ENCODE data around the gene TOR1AIP2. TPM values are rescaled to one million over a fixed set of nuclear protein-coding genes. Genes with fewer than 3 reads are reported as not detected.

The TOR1AIP2 gene
- total and polyA plus RNA-seq, 2 of the 13 experiments (the other 11 are each of a cell fraction or from before 2014, with no cell fraction given): 35.2 to 65.8 TPM

DNA sequence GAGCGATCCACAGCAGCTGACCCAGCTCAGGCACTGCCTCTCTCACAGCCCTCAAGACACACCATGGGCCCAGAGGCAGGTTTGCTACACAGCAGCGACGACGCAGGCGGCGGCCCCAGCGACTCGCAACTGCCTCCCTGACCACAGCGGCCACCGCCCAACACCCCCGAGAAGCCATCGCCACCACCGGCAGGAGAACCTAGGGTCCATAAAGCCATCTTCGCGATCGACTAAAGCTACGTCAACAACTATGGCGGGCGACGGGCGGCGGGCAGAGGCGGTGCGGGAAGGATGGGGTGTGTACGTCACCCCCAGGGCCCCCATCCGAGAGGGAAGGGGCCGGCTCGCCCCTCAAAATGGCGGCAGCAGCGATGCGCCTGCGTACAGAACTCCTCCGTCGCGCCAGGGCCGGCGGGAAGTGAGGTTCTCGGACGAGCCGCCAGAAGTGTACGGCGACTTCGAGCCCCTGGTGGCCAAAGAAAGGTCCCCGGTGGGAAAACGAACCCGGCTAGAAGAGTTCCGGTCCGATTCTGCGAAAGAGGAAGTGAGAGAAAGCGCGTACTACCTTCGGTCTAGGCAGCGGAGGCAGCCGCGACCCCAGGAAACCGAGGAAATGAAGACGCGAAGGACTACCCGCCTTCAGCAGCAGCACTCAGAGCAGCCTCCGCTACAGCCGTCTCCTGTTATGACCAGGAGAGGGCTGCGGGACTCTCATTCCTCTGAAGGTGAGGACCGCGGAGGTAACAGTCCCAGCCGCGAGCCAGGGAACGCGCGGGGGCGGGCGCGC lies 4.8 kb upstream of the TOR1AIP2 start, which contains the start of gene TOR1AIP1 (continued):
- TF ChIP-seq, protein P1, sequence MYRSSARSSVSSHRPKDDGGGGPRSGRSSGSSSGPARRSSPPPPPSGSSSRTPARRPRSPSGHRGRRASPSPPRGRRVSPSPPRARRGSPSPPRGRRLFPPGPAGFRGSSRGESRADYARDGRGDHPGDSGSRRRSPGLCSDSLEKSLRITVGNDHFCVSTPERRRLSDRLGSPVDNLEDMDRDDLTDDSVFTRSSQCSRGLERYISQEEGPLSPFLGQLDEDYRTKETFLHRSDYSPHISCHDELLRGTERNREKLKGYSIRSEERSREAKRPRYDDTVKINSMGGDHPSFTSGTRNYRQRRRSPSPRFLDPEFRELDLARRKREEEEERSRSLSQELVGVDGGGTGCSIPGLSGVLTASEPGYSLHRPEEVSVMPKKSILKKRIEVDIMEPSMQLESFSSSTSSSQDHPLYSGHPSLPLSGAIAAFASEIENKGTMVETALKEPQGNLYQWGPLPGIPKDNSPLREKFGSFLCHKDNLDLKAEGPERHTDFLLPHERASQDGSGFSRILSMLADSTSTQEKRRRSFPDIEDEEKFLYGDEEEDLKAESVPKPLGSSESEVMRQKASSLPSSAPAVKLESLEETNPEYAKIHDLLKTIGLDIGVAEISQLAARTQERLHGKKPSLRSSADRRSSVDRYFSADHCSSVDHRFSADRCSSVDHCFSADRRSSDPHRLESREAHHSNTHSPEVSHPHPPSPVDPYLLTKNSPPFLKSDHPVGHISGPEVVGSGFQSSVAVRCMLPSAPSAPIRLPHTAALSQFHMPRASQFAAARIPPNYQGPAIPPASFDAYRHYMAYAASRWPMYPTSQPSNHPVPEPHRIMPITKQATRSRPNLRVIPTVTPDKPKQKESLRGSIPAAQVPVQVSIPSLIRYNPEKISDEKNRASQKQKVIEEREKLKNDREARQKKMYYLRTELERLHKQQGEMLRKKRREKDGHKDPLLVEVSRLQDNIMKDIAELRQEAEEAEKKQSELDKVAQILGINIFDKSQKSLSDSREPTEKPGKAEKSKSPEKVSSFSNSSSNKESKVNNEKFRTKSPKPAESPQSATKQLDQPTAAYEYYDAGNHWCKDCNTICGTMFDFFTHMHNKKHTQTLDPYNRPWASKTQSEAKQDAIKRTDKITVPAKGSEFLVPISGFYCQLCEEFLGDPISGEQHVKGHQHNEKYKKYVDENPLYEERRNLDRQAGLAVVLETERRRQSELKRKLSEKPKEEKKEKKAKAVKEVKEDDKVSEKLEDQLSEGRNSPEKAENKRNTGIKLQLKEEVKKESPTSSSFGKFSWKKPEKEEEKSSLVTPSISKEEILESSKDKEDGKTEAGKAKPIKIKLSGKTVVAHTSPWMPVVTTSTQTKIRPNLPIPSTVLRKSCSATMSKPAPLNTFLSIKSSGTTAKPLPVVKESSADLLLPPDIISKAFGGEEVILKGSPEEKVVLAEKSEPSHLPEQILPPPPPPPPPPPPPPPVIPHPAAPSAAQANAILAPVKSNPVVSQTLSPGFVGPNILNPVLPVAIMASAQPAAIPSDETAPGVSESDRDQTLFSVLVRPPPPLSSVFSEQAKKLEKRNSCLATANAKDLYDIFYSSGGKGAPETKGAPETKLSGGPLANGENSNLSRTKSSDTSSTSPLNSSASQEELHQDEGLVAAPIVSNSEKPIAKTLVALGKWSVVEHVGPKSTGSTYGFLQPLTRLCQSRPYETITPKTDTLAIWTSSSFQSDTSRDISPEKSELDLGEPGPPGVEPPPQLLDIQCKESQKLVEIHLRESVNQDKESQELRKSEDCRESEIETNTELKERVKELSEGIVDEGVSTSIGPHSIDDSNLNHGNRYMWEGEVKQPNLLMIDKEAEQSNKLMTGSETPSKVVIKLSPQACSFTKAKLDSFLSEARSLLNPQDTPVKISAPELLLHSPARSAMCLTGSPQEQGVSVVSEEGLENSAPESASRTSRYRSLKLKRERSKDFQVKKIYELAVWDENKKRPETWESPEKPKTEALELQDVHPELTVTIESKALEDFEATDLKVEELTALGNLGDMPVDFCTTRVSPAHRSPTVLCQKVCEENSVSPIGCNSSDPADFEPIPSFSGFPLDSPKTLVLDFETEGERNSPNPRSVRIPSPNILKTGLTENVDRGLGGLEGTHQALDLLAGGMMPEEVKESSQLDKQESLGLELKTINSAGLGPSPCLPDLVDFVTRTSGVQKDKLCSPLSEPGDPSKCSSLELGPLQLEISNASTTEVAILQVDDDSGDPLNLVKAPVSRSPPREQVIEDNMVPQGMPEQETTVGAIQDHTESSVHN (CRISPR knock-in tag; IDR thresholded peaks at IDR 0.05): no peak; the same call in 1 of the 2 replicates
- TF ChIP-seq SIN3A (IDR thresholded peaks at IDR 0.05; ENCODE audit: borderline replicate concordance, low read depth, low read length) (peak; percentile 56; the same call in 1 of the 2 replicates), ZNF841 (CRISPR knock-in tag; IDR thresholded peaks at IDR 0.05; ENCODE audit: borderline replicate concordance) (peak; percentile 69; the same call in 1 of the 2 replicates), NCOA2 (CRISPR knock-in tag; IDR thresholded peaks at IDR 0.05) (peak; percentile 36; the same call in 1 of the 2 replicates), ZNF816 (CRISPR knock-in tag; IDR thresholded peaks at IDR 0.05; ENCODE audit: borderline replicate concordance) (peak; percentile 15; the same call in 1 of the 2 replicates), ZEB1 (IDR thresholded peaks at IDR 0.05; ENCODE audit: insufficient replicate concordance, low read depth) (peak; percentile 77), NCOR1 (IDR thresholded peaks at IDR 0.05; ENCODE audit: borderline replicate concordance, low read length) (no peak), ZNF768 (CRISPR knock-in tag; IDR thresholded peaks at IDR 0.05) (peak; percentile 31; the same call in 1 of the 2 replicates), SP4 (CRISPR knock-in tag; IDR thresholded peaks at IDR 0.05) (peak; percentile 82), ZSCAN29 (CRISPR knock-in tag; conservative IDR thresholded peaks at IDR 0.05) (peak; percentile 33), NAIF1 (CRISPR knock-in tag; IDR thresholded peaks at IDR 0.05; ENCODE audit: borderline replicate concordance) (peak; percentile 91), HNRNPL (IDR thresholded peaks at IDR 0.05; ENCODE audit: low read depth, low read length) (no peak), ZNF598 (CRISPR knock-in tag; IDR thresholded peaks at IDR 0.05; ENCODE audit: borderline replicate concordance) (peak; percentile 95), CCAR2 (optimal IDR thresholded peaks at IDR 0.05; ENCODE audit: low read depth, low read length) (peak; percentile 92), SALL2 (CRISPR knock-in tag; IDR thresholded peaks at IDR 0.05) (peak; percentile 84), MED1 (CRISPR knock-in tag; IDR thresholded peaks at IDR 0.05) (peak; percentile 88), PCBP2 (optimal IDR thresholded peaks at IDR 0.05; ENCODE audit: low read depth, low read length, poor library complexity, severe bottlenecking) (no peak), KDM2A (CRISPR knock-in tag; IDR thresholded peaks at IDR 0.05; ENCODE audit: borderline replicate concordance, low read depth) (peak; percentile 94), ZSCAN20 (CRISPR knock-in tag; IDR thresholded peaks at IDR 0.05; ENCODE audit: borderline replicate concordance) (no peak), ZFP1 (CRISPR knock-in tag; IDR thresholded peaks at IDR 0.05) (peak; percentile 83; the same call in 1 of the 2 replicates), ZNF3 (CRISPR knock-in tag; IDR thresholded peaks at IDR 0.05) (no peak; the same call in 1 of the 2 replicates)
- TF ChIP-seq, protein P2, sequence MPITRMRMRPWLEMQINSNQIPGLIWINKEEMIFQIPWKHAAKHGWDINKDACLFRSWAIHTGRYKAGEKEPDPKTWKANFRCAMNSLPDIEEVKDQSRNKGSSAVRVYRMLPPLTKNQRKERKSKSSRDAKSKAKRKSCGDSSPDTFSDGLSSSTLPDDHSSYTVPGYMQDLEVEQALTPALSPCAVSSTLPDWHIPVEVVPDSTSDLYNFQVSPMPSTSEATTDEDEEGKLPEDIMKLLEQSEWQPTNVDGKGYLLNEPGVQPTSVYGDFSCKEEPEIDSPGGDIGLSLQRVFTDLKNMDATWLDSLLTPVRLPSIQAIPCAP (CRISPR knock-in tag; IDR thresholded peaks at IDR 0.05; ENCODE audit: low read depth): peak; percentile 55; the same call in 1 of the 2 replicates

Measured in HepG2 (cell line).